Activated T-cell treated with anti-CD3 and anti-CD28 coated beads for 4 hours (primary cell): Measurements from ENCODE around the gene ACAP3.

ENCODE experiments used
- DNase-seq: peaks from one replicate; pipeline ENCODE4 v3.0.0-alpha.2; 2020

ACAP3 gene

GRCh38 chr1:1242461-1243265 lies 65.1 kb downstream of the ACAP3 start:
- DNase-seq = no peak
